HT-29 (cell line): Measurements from ENCODE around the gene KCNQ1. TPM values are rescaled to one million over a fixed set of nuclear protein-coding genes. Genes with fewer than 3 reads are reported as not detected.

Source experiments
- DNase-seq: peaks from one replicate; pipeline ENCODE4 v3.0.0-alpha.2; 2015; ENCODE audit warnings: low spot score
- total RNA-seq: library from RNA; depleted of rRNA; stranded (reverse); fragments of >200 nt; shearing (Covaris generic); gene quantifications from 2 replicates; pipeline ENCODE4 v1.2.3, GENCODE V29; 2014

KCNQ1 gene
- total RNA-seq, 1 experiment from 2014 or later: 9.9 TPM

- DNase-seq: no peak
These were observed 284.0 kb downstream of the KCNQ1 start for GRCh38 chr11:2728663-2729332.

DNA sequence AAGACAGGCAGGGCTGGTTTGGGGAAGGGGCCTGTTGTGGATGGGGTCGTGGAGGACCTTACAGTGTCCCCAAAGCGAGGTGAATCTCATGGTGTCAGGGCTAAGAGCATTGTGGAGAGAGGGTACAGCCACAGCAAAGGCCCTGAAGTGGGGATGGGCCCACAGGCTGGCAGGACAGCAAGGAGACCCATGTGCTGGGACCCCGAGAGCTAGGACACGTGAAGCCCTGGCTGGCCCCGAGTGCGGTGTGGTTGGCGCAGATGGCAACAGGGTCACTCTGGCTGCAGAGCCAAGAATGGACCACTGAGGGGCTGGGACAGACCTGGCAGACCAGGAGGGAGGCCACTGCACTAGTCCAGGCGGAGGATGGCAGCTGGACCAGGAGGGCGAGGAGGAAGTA is 285.0 kb downstream of the KCNQ1 start:
- no peak for DNase-seq

DNA sequence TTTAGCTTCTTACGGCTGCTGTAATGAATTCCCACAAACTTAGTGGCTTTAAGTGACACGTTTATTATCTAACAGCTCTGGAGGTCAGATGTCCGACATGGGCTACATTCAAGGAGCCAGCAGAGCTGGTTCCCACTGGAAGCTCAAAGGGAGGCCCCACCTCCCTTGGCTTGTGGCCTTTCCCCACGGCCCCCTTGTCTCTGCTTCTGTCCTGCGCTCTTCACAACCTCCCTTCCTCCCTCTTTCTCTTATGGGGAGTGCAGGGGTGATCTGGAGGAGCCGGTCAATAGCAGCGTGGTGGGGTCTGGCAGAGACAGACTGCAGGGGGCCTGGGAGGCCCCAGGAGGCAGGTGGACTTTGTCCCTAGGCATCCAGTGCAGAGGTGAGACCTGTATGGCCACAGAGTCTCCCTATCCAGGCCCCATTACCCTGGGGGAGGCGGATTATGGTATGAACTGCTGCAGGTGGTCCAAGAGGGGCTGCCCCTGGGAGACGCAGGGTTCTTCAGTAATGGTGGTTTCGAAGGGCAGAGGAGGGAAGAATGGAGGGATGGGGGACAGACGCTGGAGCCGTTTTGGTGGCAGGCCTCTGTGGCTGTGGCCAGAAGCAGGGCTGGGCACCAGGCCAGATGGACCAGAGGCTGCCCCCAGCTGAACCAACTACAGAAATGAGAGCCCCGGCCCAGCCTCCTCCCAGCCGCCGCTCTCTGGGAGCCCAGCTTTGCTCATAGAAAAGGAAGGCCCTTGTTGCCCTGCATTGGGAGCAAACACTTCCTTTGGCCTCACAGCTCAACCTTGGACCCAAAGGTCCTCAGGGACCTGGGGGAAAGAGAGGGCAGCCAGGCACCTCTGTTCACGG is 285.7 kb downstream of the KCNQ1 start:
- no peak for DNase-seq

- DNase-seq: no peak
These were observed 286.6 kb downstream of the KCNQ1 start for GRCh38 chr11:2731130-2732125.

DNA sequence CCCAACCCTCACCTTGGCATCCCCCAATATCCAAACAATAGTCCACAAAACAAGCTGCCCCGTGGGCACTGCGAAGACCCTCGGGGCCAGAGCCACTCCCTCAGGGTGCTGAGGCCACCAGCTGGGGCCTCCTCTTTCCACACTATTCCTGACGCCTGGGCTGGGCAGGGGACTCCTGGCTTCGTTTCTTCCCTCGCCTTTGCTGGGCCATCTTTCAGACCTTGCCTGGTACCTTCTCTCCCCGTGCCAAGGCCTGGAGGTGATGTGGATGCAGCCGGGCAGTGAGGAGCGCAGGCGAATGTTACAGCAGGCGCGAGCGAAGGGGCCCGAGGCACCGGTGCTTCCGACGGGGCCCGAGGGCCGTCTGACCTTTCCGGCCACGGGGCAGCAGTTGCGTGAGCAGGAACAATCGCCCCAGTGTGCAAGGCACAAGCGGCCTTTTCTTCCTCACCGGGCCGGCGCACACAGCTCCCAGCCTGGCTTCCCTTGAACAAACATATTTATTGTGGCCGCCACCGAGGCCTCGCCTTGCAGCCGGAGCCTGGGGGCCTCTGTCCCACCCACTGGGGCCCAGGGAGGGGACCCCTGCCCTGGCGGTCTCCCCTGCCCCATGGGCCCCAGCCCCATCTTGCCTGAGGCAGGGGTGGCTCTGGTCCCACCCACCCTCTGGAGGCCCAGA is 287.6 kb downstream of the KCNQ1 start:
- no peak for DNase-seq

GRCh38 chr11:2732940-2733628 is 288.3 kb downstream of the KCNQ1 start:
- DNase-seq: no peak

DNA sequence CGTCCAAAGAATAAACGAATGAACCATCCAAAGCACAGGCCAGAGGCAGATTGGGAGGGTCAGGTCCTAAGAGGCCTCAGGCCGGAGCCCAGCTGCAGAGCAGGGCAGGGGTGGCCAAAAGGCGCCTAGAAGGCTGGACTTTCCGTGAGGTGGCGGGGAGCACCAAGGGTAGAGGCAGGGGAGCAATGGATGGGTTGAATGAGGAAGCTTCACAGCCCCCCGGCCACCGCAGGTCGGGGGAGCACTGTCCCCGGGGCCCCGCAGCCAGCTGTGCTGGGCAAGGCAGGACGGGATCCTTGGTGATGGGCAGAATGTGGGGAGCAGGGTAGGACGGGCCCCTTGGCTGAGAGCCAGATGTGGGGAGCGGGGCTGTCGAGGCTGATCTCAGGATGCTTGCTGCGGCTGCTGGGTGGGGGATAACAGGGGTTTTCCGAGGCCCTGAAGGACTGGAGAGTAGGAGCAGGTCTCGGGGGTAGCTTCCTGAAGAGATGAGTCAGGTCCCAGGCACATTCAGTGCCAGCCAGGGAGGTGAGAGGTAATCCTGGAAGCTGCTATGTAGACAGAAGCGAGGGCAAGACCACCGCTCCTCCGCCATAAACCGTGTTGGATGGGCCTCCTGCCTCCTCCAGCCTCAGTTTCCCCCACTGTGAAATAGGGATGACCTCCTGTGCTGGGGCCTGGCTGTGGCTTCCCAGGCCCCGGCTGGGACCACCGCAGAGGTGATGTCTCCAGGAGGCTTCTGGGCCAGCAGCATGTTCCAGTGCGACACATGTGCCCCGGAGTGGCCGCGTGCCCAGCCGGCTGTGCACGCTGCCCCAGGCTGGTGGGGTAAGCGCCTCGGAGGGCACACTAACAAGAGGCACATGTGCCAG is 289.6 kb downstream of the KCNQ1 start:
- DNase-seq: no peak

- no peak for DNase-seq
These were observed 290.3 kb downstream of the KCNQ1 start for GRCh38 chr11:2735053-2735589.

DNA sequence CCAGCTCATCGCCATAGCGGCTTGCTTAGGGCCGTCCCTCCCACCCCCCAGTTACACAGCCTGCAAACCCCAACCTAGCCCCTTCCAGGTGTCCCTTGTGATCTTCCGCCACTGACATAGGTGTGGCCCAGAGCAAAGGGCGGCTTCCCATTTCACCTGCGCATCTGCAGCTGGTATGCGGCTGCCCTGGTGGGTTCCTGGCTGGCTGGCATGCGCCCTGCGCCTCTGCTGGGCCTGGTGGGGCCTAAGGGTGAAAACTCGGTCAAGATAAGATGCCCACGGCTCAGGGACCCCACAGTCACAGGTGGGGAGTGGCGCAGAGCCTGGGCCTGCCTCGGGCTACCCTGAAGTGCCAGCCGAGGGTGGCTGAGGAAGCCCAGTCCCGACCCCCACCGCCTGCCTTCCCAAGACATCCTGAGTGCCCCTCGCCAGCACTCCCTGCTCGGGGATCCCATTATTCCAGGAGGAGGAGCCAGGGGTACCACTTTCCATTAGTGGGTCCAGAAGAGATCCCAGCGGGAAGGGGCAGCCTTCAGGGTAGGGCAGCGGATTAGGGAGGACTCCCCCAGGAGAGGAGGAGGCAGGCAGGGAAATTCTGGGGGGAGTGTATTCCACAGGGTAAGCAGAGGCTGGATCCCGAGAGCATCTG is 291.9 kb downstream of the KCNQ1 start:
- no peak for DNase-seq

DNA sequence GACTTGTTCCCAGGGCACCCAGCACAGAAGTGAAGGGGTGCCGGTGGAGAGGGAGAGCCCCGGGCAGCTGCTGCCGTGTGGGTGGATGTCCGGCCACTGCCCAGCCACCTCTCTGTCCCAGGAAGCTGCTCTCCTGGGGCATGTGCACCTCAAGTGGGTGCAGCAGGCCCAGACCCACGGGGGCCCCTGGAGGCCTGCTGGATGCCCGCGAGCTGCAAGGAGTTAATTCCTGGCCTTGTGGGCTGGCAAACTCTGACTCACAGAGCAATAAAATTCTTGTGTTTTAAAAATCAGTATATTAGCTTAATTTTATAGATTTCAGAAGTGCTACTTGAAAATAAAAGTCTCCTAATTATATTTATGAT is 292.4 kb downstream of the KCNQ1 start:
- no peak for DNase-seq

DNA sequence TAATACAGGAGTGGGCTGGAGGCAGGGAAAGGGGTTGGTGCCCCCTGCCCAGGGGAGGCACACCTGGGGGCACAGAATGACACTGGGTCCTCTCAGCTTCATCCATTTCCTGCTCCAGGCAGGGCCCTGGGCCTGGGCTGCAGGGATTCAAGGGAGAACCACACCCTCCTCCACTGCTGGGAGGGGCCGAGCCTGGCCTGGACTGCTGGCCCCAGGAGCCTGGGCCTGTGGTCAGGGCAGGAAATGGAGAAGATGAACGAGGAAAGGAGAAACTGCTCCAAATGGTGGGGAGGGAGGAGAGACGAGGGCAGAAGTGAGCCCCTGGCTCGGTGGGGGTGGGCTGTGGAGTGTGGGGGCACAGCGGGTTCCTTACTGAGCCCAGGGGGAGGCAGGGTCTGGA is 293.1 kb downstream of the KCNQ1 start:
- DNase-seq: no peak

- DNase-seq: no peak
These were observed 294.0 kb downstream of the KCNQ1 start for GRCh38 chr11:2738551-2739431.

DNA sequence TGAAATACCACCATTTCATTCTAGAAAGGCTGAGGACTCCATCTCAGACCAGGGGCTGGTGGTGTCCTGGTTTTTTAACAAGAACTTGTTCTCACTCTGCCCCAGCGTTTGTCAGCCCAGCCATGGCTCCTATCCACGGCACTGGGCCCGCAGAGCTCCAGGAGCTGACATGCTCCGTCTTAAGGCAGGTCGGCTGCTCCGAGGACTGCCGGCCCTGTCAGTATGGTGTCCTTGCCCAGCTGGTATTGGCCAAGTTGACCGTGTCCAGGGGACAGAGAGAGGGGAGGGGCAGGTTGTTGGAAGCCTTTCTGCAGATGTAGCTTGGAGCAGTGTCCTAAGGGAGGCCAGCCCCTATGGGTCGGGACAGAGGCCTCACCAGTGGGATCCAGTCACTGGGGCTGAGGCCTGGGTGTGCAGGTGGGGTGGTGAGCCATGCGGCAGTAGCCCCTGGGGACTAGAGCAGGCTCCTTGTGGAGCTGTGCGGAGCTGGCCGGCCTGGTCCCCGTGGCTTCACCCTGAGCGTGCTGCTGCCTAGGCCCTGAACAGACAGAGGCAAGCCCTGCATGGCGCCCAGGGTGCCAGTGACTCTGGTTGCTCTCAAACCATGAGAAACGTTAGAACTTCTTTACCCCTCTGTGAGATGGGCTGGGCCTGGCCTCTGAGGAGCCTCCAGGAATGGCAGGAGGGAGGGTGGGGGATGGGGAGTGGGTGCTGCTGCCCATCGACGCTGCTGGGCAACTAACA is 294.9 kb downstream of the KCNQ1 start:
- DNase-seq: no peak

DNA sequence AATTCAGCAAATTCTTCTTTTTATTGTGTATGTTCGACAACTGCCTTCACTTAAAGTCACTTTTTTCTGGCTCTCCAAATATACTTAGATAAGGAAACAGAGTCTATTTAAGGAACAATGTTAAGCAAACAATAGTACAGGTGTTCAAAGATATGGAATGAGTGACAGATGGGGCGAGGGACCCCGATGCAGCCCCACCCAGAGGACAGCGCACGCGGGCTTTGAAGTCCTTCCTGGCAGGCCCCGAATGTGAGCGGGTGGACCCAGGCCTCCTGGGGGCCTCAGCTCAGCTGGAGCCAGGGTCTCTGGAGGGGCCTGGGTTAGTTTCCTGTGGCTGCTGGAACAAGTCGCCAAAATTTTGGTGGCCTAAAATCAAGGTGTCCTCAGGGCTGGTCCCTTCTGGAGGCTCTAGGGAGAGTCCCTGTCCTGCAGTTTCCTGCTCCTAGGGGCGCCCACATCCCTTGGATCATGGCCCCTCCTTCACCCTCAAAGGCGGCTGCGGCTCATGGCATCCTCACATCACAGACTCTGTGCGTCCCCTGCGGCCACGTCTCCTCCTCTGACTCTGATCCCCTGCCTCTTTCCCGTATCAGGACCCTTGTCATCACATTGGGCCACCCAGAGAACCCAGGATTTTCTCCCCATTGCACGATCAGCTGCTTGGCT is 295.6 kb downstream of the KCNQ1 start:
- no peak for DNase-seq

DNA sequence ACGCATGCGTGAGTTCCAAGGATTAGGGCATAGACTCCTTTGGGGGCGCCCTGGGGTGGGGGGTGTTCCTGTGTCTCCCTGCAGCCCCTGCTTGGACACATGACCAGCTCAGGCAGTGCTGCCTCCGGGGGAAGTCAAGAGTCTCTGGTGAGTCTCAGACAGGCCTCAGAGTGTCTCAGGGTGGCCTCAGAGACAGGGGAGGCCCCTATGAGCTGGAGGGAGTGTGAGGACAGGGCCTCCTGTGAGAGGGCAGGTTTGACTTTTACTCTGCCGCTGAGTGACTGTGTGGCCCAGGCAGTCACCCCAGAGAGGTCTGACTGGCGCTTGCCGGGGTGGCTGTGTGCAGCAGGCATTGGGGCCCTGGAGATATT is 296.2 kb downstream of the KCNQ1 start:
- no peak for DNase-seq

DNA sequence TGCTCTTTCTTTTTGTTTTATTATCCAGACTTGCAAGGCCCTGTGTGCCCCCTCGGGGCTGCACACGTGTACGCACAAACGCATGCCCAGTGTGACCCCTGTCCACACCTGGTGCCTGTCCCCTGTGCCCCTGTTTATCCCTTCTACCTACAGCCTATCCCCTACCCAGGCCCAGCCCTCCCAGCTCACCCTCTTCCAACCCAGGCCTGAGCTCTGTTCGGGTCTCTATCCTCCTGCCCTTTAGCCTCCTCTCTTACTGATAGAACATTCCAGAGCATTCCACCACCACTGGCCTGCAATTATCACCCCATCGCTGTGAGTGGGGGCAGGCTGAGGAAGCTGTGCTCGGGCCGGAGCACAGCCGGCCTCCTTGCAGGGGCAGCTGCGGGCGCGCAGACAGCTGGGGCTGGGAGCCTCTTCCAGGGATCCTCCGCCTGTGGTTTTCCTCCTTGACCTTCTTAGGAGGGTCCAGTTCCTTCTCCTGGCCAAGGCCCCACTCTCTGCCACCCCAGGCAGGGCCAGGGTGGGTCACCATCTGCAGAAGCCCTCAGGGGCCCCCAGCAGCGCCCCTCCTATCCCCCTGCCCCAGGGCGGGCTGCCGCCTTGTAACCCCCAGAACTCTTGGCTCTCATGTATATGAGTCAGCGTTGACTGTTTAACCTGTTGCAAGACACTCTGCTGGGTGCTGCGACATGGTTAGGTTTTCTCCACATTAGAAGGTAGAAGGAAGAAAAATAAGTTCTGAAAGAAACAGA is 296.7 kb downstream of the KCNQ1 start:
- no peak for DNase-seq
